NOMO-1 treated with DMSO at 0.1 percent for 48 hours (cell line): Measurements from ENCODE around the gene CFDP1.
"Not testable (repeated sequence)": the region's sequence is repeated elsewhere in the genome, so short reads cannot be mapped to it uniquely, and the experiment has no call there.

Experiments
- DNase-seq: peaks from one replicate; lab custom pipeline; 2025; ENCODE audit not compliant: unreplicated experiment; lab: John Stamatoyannopoulos, UW

The CFDP1 gene

GRCh38 chr16:75301804-75302203 lies 131.5 kb downstream of the CFDP1 start:
- no peak for DNase-seq

GRCh38 chr16:75298267-75298666 lies 135.0 kb downstream of the CFDP1 start:
- DNase-seq: no peak

GRCh38 chr16:75296606-75297005 lies 136.7 kb downstream of the CFDP1 start:
- DNase-seq: no peak

GRCh38 chr16:75294773-75295459 lies 138.4 kb downstream of the CFDP1 start:
- DNase-seq: no peak

GRCh38 chr16:75293772-75294171 lies 139.5 kb downstream of the CFDP1 start:
- no peak for DNase-seq

- no peak for DNase-seq
These were observed 140.1 kb downstream of the CFDP1 start for GRCh38 chr16:75293173-75293572.

- no peak for DNase-seq
These were observed 140.6 kb downstream of the CFDP1 start for GRCh38 chr16:75292691-75293090.

- no peak for DNase-seq
These were observed 144.1 kb downstream of the CFDP1 start for GRCh38 chr16:75289189-75289588.

GRCh38 chr16:75288596-75289120 lies 144.6 kb downstream of the CFDP1 start:
- DNase-seq: no peak

GRCh38 chr16:75288181-75288580 lies 145.1 kb downstream of the CFDP1 start:
- DNase-seq: no peak

GRCh38 chr16:75287708-75288107 lies 145.6 kb downstream of the CFDP1 start:
- no peak for DNase-seq

- DNase-seq: no peak
These were observed 146.9 kb downstream of the CFDP1 start for GRCh38 chr16:75286389-75286788.

- no peak for DNase-seq
These were observed 150.6 kb downstream of the CFDP1 start for GRCh38 chr16:75282466-75283281.

- DNase-seq: no peak
These were observed 151.5 kb downstream of the CFDP1 start for GRCh38 chr16:75281826-75282225.

GRCh38 chr16:75281009-75281408 lies 152.3 kb downstream of the CFDP1 start:
- not testable (repeated sequence) for DNase-seq

- DNase-seq: no peak
These were observed 152.9 kb downstream of the CFDP1 start for GRCh38 chr16:75280331-75280804.

GRCh38 chr16:75279305-75279704 lies 154.0 kb downstream of the CFDP1 start:
- DNase-seq: no peak

GRCh38 chr16:75273054-75273925 lies 160.0 kb downstream of the CFDP1 start:
- no peak for DNase-seq

- DNase-seq: not testable (repeated sequence)
These were observed 160.7 kb downstream of the CFDP1 start for GRCh38 chr16:75272629-75273028.

- peak; percentile 65 for DNase-seq
These were observed 161.2 kb downstream of the CFDP1 start for GRCh38 chr16:75272097-75272551.
